OCI-LY3 (cell line): ENCODE measurements around the gene CENPM.

Experiments used
- CTCF ChIP-seq: fragments of 200-600, 300-600 bp; sonication (generic); IDR thresholded peaks from 2 replicates; pipeline ENCODE4 v1.5.1; 2014; ENCODE audit warnings: antibody characterized with exemption, low read length, low read depth
- EZH2phosphoT487 ChIP-seq: fragments of 200-600 bp; shearing (Covaris generic); IDR thresholded peaks from 2 replicates; pipeline ENCODE4 v1.6.1; 2018; ENCODE audit warnings: antibody characterized with exemption, mixed run types, low read depth

DNA sequence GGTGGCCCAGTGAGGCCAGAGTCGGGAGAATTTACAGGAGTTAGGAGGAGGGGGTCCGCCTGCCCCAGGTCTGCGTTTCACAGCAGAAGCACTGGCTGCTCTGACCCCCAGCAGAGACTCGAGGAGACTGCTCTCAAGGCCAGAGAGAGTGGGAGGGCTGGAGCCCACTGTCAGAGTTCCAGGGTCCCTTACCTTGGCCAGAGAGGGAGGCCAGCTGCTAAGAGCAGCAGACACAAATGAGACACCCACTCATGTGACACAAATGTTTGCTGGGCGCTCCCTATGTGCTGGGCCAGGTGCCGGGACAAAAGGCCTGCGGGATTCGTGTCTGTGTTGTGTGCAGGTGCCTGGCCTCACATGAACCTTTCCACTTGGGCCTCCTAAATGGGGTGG, 17.5 kb downstream of the CENPM start:
- no peak for TF ChIP-seq CTCF
- TF ChIP-seq EZH2phosphoT487: no peak
